Measurements from ENCODE around the gene SLC25A13. TPM values are rescaled to one million over a fixed set of nuclear protein-coding genes. Genes with fewer than 3 reads are reported as not detected.

The SLC25A13 gene
- total RNA-seq, 1 experiment from 2014 or later = 45.0 TPM

GRCh38 chr7:96198047-96198636 lies 123.8 kb downstream of the SLC25A13 start:
- in situ Hi-C loops (cut with HindIII; ENCODE audit: low pct_unique_long_range_greater_than_20kb, low sequenced_read_pairs) = no loop called here
- DNase-seq (ENCODE audit: low read depth) = no peak

GRCh38 chr7:96196676-96197075 lies 125.2 kb downstream of the SLC25A13 start:
- in situ Hi-C loops (cut with HindIII; ENCODE audit: low pct_unique_long_range_greater_than_20kb, low sequenced_read_pairs) = no loop called here
- DNase-seq (ENCODE audit: low read depth) = no peak

GRCh38 chr7:96189129-96189820 lies 132.6 kb downstream of the SLC25A13 start:
- in situ Hi-C loops (cut with HindIII; ENCODE audit: low pct_unique_long_range_greater_than_20kb, low sequenced_read_pairs) = no loop called here
- no peak for DNase-seq (ENCODE audit: low read depth)

DNA sequence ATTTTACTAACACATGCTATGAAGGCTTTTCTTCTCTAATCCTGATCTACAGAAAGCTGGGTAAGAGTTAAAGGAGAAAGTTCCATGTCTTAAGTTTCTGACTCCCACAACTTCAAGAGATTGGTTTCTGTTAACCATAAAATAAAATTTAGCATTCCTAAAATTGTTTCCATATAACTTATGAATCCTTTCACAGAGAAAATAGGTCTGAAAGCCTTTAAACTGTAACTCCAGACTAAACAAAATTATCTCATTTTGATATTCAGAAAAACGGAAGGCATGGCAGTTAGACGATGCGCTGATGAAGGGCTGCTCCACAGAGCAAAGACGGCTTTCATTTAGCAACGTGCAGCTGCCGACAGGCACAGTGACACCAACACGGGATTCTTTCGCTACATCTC lies 133.3 kb downstream of the SLC25A13 start:
- in situ Hi-C loops (cut with HindIII; ENCODE audit: low pct_unique_long_range_greater_than_20kb, low sequenced_read_pairs) = no loop called here
- no peak for DNase-seq (ENCODE audit: low read depth)

GRCh38 chr7:96188174-96188581 lies 133.7 kb downstream of the SLC25A13 start:
- no peak for DNase-seq (ENCODE audit: low read depth)
- in situ Hi-C loops (cut with HindIII; ENCODE audit: low pct_unique_long_range_greater_than_20kb, low sequenced_read_pairs) = no loop called here

DNA sequence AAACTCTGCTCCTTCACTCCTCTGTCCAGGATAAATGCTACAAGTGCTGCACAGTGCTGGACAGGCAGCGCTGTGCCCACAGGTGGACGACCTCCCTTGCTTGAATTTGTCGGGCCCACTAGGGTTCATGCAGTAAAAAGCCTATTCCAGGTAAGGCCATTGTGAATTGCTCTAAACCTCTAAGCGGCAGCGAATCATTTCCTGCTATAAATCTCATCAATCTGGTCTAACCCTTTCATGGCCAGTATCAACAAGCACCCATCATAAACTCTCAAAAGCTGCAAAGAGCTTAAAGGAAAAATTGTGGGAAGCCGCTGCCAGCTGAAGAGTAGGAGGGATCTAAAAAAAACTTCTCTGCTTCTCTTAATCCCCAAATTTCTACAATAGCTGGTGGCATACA lies 134.2 kb downstream of the SLC25A13 start:
- DNase-seq (ENCODE audit: low read depth) = no peak
- in situ Hi-C loops (cut with HindIII; ENCODE audit: low pct_unique_long_range_greater_than_20kb, low sequenced_read_pairs) = no loop called here

- DNase-seq (ENCODE audit: low read depth) = no peak
- in situ Hi-C loops (cut with HindIII; ENCODE audit: low pct_unique_long_range_greater_than_20kb, low sequenced_read_pairs) = no loop called here
These were observed 137.1 kb downstream of the SLC25A13 start for GRCh38 chr7:96184783-96185182.

GRCh38 chr7:96183163-96183670 lies 138.7 kb downstream of the SLC25A13 start:
- in situ Hi-C loops (cut with HindIII; ENCODE audit: low pct_unique_long_range_greater_than_20kb, low sequenced_read_pairs) = no loop called here
- peak; percentile 12 for DNase-seq (ENCODE audit: low read depth)

DNA sequence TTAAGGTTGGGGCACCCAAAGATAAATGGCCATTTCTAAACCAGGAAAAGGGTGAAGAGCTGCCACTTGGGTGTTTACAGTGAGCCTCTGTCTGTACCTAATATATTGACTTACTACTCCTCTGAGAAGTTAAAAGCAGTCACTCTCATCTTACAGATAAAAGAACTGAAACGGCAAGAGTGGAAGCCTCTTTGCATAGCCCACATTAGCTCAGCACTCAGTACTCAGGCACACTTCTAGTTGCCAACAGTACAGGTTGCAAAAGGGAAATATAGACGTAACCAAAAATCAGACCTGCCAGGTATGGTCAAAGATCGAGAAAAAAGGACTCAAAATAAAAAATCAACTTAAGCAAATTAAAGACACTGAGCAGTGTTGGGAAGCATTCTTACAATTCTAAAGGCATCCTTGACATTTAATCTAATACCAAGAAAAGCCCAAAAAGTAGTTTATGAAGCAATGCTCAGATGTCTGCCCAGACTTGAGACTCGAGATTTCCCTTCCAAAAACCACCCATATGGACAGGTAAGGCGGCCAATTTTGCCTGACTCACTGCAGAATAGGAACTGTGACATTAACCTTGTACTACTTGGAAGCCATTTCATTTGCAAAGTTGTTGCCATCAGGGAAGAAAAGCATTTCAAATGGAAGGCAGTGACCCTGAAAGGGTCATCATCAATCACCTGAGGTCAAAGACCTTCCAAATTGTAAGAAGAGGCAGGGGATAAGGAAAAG lies 139.3 kb downstream of the SLC25A13 start:
- no peak for DNase-seq (ENCODE audit: low read depth)
- in situ Hi-C loops (cut with HindIII; ENCODE audit: low pct_unique_long_range_greater_than_20kb, low sequenced_read_pairs) = no loop called here

GRCh38 chr7:96181174-96181573 lies 140.7 kb downstream of the SLC25A13 start:
- in situ Hi-C loops (cut with HindIII; ENCODE audit: low pct_unique_long_range_greater_than_20kb, low sequenced_read_pairs) = no loop called here

GRCh38 chr7:96179837-96180236 lies 142.1 kb downstream of the SLC25A13 start:
- in situ Hi-C loops (cut with HindIII; ENCODE audit: low pct_unique_long_range_greater_than_20kb, low sequenced_read_pairs) = no loop called here
- DNase-seq (ENCODE audit: low read depth) = no peak

More at GRCh38 chr7:96181174-96181573, 140.7 kb downstream of the SLC25A13 start:
- no peak for DNase-seq (ENCODE audit: low read depth)

DNA sequence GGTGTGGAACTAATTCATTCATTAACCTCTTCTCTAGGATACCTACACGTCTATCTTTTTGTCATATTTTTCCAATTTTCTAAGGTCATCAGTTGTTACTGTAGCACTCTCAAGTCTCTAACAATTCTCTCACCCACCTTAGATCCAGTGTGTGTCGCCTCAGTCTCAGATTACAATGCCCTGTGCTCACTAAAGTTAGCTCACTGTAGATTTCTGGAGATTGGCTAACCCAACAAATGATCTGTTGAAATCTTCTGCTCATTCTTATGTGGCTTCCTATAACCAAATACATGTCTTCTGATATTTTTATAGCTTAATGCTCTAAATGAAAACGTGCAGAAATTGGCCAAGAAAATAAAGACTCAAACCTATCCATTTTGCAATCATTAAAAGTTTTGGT lies 142.6 kb downstream of the SLC25A13 start:
- in situ Hi-C loops (cut with HindIII; ENCODE audit: low pct_unique_long_range_greater_than_20kb, low sequenced_read_pairs) = no loop called here

GRCh38 chr7:96178581-96178980 lies 143.3 kb downstream of the SLC25A13 start:
- DNase-seq (ENCODE audit: low read depth) = no peak
- in situ Hi-C loops (cut with HindIII; ENCODE audit: low pct_unique_long_range_greater_than_20kb, low sequenced_read_pairs) = no loop called here

More for the DNA sequence above, 142.6 kb downstream of the SLC25A13 start:
- no peak for DNase-seq (ENCODE audit: low read depth)

GRCh38 chr7:96177353-96177752 lies 144.5 kb downstream of the SLC25A13 start:
- in situ Hi-C loops (cut with HindIII; ENCODE audit: low pct_unique_long_range_greater_than_20kb, low sequenced_read_pairs) = no loop called here
- no peak for DNase-seq (ENCODE audit: low read depth)

- DNase-seq (ENCODE audit: low read depth) = no peak
- in situ Hi-C loops (cut with HindIII; ENCODE audit: low pct_unique_long_range_greater_than_20kb, low sequenced_read_pairs) = no loop called here
These were observed 147.1 kb downstream of the SLC25A13 start for GRCh38 chr7:96174812-96175211.

- peak; percentile 6 for DNase-seq (ENCODE audit: low read depth)
- in situ Hi-C loops (cut with HindIII; ENCODE audit: low pct_unique_long_range_greater_than_20kb, low sequenced_read_pairs) = no loop called here
These were observed 148.1 kb downstream of the SLC25A13 start for GRCh38 chr7:96173781-96174180.

DNA sequence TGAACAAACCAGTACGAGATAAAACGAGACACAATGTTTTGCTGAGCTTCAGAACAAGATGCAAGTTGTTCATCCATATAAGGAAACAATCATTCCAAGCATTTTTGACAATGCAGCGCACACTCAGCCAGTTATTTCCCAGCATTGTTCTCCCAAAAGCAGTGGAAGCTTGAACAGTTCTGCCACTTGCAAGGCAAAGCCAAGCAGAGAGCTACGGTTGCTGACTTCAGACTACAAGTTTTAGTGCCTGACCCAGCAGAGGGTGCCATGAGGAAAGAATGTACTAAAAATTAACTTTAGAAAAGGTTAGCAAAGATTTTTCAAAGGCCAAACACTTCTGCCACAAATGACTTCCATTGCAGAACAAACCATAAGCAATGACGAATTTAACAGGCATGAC lies 152.5 kb downstream of the SLC25A13 start:
- peak; percentile 23 for DNase-seq (ENCODE audit: low read depth)
- in situ Hi-C loops (cut with HindIII; ENCODE audit: low pct_unique_long_range_greater_than_20kb, low sequenced_read_pairs) = no loop called here

GRCh38 chr7:96167424-96167823 lies 154.5 kb downstream of the SLC25A13 start:
- in situ Hi-C loops (cut with HindIII; ENCODE audit: low pct_unique_long_range_greater_than_20kb, low sequenced_read_pairs) = no loop called here
- no peak for DNase-seq (ENCODE audit: low read depth)

- in situ Hi-C loops (cut with HindIII; ENCODE audit: low pct_unique_long_range_greater_than_20kb, low sequenced_read_pairs) = no loop called here
These were observed 160.0 kb downstream of the SLC25A13 start for GRCh38 chr7:96161897-96162296.

More at GRCh38 chr7:96161897-96162296, 160.0 kb downstream of the SLC25A13 start:
- no peak for DNase-seq (ENCODE audit: low read depth)

Measured in Caki2 (cell line).